MM.1S (cell line): ENCODE measurements around the gene APOBEC4.

Experiments used
- CTCF ChIP-seq: fragments of 300-600 bp; sonication (generic); IDR thresholded peaks from 2 replicates; pipeline ENCODE4 v1.5.1; 2016; ENCODE audit warnings: antibody characterized with exemption, low read length, mixed read lengths
- EZH2 ChIP-seq: fragments of 300-600 bp; sonication (generic); optimal IDR thresholded peaks from 2 replicates; pipeline ENCODE3; 2017; ENCODE audit warnings: low read depth, mild to moderate bottlenecking, antibody characterized with exemption, low read length, mixed read lengths

GRCh38 chr1:183646776-183647175 lies 6.3 kb downstream of the APOBEC4 start:
- no peak for TF ChIP-seq CTCF
- no peak for TF ChIP-seq EZH2
